HEK293 (cell line): ENCODE measurements around the gene DNMT3B.

Experiments
- CTCF ChIA-PET: fragments of 350-600 bp; formaldehyde crosslinking; extraction: SDS; loops from one replicate; lab custom pipeline; 2021; ENCODE audit warnings: antibody characterized with exemption; lab: Yijun Ruan, JAX
- POLR2A ChIA-PET: fragments of 300-600 bp; formaldehyde crosslinking; extraction: SDS; loops from one replicate; lab custom pipeline; 2020; ENCODE audit warnings: antibody characterized with exemption, inconsistent platforms; lab: Yijun Ruan, JAX
- H3K27ac ChIP-seq: fragments of 200-500 bp; sonication (Bioruptor generic); 2 replicates; pipeline ENCODE4 v1.5.1; 2014; ENCODE audit warnings: low read depth, low read length, control low read depth, inconsistent platforms; ENCODE audit errors: extremely low read depth
- H3K36me3 ChIP-seq, 2 experiments: fragments of 200-500 bp in 1 of 2; sonication (Bioruptor generic) in 1 of 2; 1 replicate in 1 of 2; 2 replicates in 1 of 2; pipeline ENCODE4 v1.5.1; 2014 to 2017; ENCODE audit warnings: inconsistent platforms in 2 of 2, low read length in 2 of 2; ENCODE audit not compliant: control insufficient read depth in 2 of 2, insufficient read depth in 1 of 2
- H3K4me1 ChIP-seq: fragments of 200-500 bp; sonication (Bioruptor generic); 2 replicates; pipeline ENCODE4 v1.5.1; 2014; ENCODE audit warnings: mild to moderate bottlenecking, low read length, inconsistent platforms; ENCODE audit not compliant: control insufficient read depth, insufficient read depth
- H3K4me3 ChIP-seq: 2 replicates; pipeline ENCODE4 v1.5.1; 2011; ENCODE audit warnings: low read depth, mild to moderate bottlenecking, control low read depth, low read length, moderate library complexity
- H3K9me3 ChIP-seq: fragments of 200-500 bp; sonication (Bioruptor generic); 2 replicates; pipeline ENCODE4 v1.5.1; 2014; ENCODE audit warnings: low read depth, low read length, inconsistent platforms; ENCODE audit not compliant: control insufficient read depth, insufficient read depth
- SETDB1 ChIP-seq: IDR thresholded peaks from one replicate; pipeline ENCODE4 v1.6.1; 2017; ENCODE audit warnings: mild to moderate bottlenecking, low read length, moderate library complexity, mixed read lengths; ENCODE audit not compliant: insufficient read length
- YY2 ChIP-seq: fragments of 450-650 bp; formaldehyde crosslinking; IDR thresholded peaks from 2 replicates; pipeline ENCODE4 v1.5.1; 2016; ENCODE audit warnings: missing biosample characterization, missing genetic modification characterization
- ZNF112 ChIP-seq: fragments of 450-650 bp; formaldehyde crosslinking; IDR thresholded peaks from 2 replicates; pipeline ENCODE4 v1.5.0; 2017; ENCODE audit warnings: missing biosample characterization, missing genetic modification characterization
- ZNF121 ChIP-seq: fragments of 450-650 bp; formaldehyde crosslinking; IDR thresholded peaks from 2 replicates; pipeline ENCODE4 v1.5.1; 2016; ENCODE audit warnings: missing biosample characterization, missing genetic modification characterization
- ZNF132 ChIP-seq: fragments of 450-650 bp; formaldehyde crosslinking; IDR thresholded peaks from 2 replicates; pipeline ENCODE4 v1.5.1; 2017; ENCODE audit warnings: missing biosample characterization, missing genetic modification characterization, borderline replicate concordance
- ZNF133 ChIP-seq: fragments of 450-650 bp; formaldehyde crosslinking; IDR thresholded peaks from 2 replicates; pipeline ENCODE4 v1.5.1; 2016; ENCODE audit warnings: missing biosample characterization, missing genetic modification characterization
- ZNF148 ChIP-seq: fragments of 450-650 bp; formaldehyde crosslinking; IDR thresholded peaks from 2 replicates; pipeline ENCODE4 v1.5.0; 2017; ENCODE audit warnings: missing biosample characterization, missing genetic modification characterization, borderline replicate concordance
- ZNF221 ChIP-seq: fragments of 450-650 bp; formaldehyde crosslinking; IDR thresholded peaks from 2 replicates; pipeline ENCODE4 v1.5.1; 2017; ENCODE audit warnings: missing biosample characterization, missing genetic modification characterization, borderline replicate concordance
- ZNF223 ChIP-seq: fragments of 450-650 bp; formaldehyde crosslinking; IDR thresholded peaks from 2 replicates; pipeline ENCODE4 v1.5.1; 2016; ENCODE audit warnings: missing biosample characterization, missing genetic modification characterization
- ZNF274 ChIP-seq, 2 experiments: fragments of 200-500 bp in 1 of 2; fragments of 450-650 bp in 1 of 2; sonication (Bioruptor generic) in 1 of 2; formaldehyde crosslinking in 1 of 2; IDR thresholded peaks; 2 replicates each; pipeline versions ENCODE4 v1.5.1 to v1.6.1; 2014 to 2016; ENCODE audit warnings: borderline replicate concordance in 1 of 2, inconsistent platforms in 1 of 2, low read length in 1 of 2, missing biosample characterization in 1 of 2, missing genetic modification characterization in 1 of 2
- ZNF354C ChIP-seq: fragments of 450-650 bp; formaldehyde crosslinking; IDR thresholded peaks from 2 replicates; pipeline ENCODE4 v1.5.1; 2016; ENCODE audit warnings: missing biosample characterization, missing genetic modification characterization, low read depth, borderline replicate concordance
- ZNF585B ChIP-seq: fragments of 450-650 bp; formaldehyde crosslinking; IDR thresholded peaks from 2 replicates; pipeline ENCODE4 v1.5.1; 2016; ENCODE audit warnings: missing biosample characterization, missing genetic modification characterization
- ZNF658 ChIP-seq: fragments of 450-650 bp; formaldehyde crosslinking; IDR thresholded peaks from 2 replicates; pipeline ENCODE4; 2016; ENCODE audit warnings: missing biosample characterization, missing genetic modification characterization
- ZNF664 ChIP-seq: fragments of 450-650 bp; formaldehyde crosslinking; IDR thresholded peaks from 2 replicates; pipeline ENCODE4 v1.5.1; 2016; ENCODE audit warnings: missing biosample characterization, missing genetic modification characterization
- ZNF707 ChIP-seq: fragments of 450-650 bp; formaldehyde crosslinking; IDR thresholded peaks from 2 replicates; pipeline ENCODE4 v1.5.1; 2016; ENCODE audit warnings: missing biosample characterization, missing genetic modification characterization
- ZNF768 ChIP-seq: fragments of 450-650 bp; formaldehyde crosslinking; IDR thresholded peaks from 2 replicates; pipeline ENCODE4 v1.5.1; 2018; ENCODE audit warnings: missing biosample characterization, mild to moderate bottlenecking, missing genetic modification characterization
- ZNF776 ChIP-seq: fragments of 450-650 bp; formaldehyde crosslinking; IDR thresholded peaks from 2 replicates; pipeline ENCODE4 v1.5.0; 2017; ENCODE audit warnings: missing biosample characterization, missing genetic modification characterization, borderline replicate concordance
- TF ChIP-seq, protein P1 (sequence below): fragments of 450-650 bp; formaldehyde crosslinking; IDR thresholded peaks from 2 replicates; pipeline ENCODE4 v1.5.1; 2017; ENCODE audit warnings: missing biosample characterization, mild to moderate bottlenecking, missing genetic modification characterization, moderate library complexity
- TF ChIP-seq, protein P2 (sequence below): fragments of 450-650 bp; formaldehyde crosslinking; IDR thresholded peaks from 2 replicates; pipeline ENCODE4 v1.5.1; 2016; ENCODE audit warnings: missing biosample characterization, missing genetic modification characterization, borderline replicate concordance
- TF ChIP-seq, protein P3 (sequence below): fragments of 450-650 bp; formaldehyde crosslinking; IDR thresholded peaks from 2 replicates; pipeline ENCODE4 v1.5.1; 2016; ENCODE audit warnings: missing biosample characterization, missing genetic modification characterization

Gene DNMT3B

DNA sequence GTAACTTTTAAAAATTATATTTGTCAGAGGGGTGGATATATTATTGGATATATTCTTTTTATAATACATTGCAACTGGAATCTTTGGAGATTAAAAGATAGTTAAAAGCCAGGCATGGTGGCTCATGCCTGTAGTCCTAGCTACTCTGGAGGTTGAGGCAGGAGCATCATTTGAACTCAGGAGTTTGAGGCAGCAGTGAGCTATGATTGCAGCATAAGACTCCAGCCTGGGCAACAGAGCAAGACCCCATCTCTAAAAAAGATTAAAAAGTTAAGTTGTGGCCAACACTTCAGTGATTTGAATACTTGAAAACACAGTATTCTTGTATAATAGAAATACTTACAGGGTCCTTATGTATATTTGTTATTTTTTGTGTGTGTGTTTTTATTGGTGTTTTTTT is 72.8 kb downstream of the DNMT3B start:
- Histone ChIP-seq H3K27ac (no peak overlapping the region), H3K36me3 (peaks cover 40 to 74% of the 10 kb centered on the region in 2 experiments), H3K4me1 (no peaks in the 10 kb centered on the region; the same call in 1 of the 2 replicates), H3K4me3 (no peak overlapping the region), H3K9me3 (no peaks in the 10 kb centered on the region)
- POLR2A ChIA-PET = no interaction called here
- TF ChIP-seq ZNF121 (tag by site-specific recombination) (peak; percentile 73), ZNF133 (tag by site-specific recombination) (no peak)
- CTCF ChIA-PET = interaction anchor here (0.6 kb wide), 1 partner anchor 47 kb away, joined by 7 read pairs; no protein-coding TSS in a partner anchor

GRCh38 chr20:32837157-32837556 is 75.0 kb downstream of the DNMT3B start:
- Histone ChIP-seq H3K36me3 (peaks cover 37 to 81% of the 10 kb centered on the region in 2 experiments), H3K9me3 (no peaks in the 10 kb centered on the region), H3K27ac (no peak overlapping the region), H3K4me3 (no peak overlapping the region), H3K4me1 (no peaks in the 10 kb centered on the region)
- ChIA-PET CTCF (interaction anchor here (0.5 to 0.9 kb wide), 3 partner anchors 10 to 313 kb away, joined by 3 to 4 read pairs (median 3); no protein-coding TSS in a partner anchor), POLR2A (interaction anchor here (1.5 kb wide), 1 partner anchor 17 kb away, joined by 3 read pairs; the partner anchor contains the start of gene MAPRE1)
- TF ChIP-seq ZNF776 = no peak
- no peak for TF ChIP-seq YY2 (tag by site-specific recombination)
- no peak for TF ChIP-seq ZNF221 (tag by site-specific recombination)
- no peak for TF ChIP-seq SETDB1
- no peak for TF ChIP-seq ZNF658 (tag by site-specific recombination)
- TF ChIP-seq ZNF132 (tag by site-specific recombination) = no peak
- TF ChIP-seq ZNF148 (tag by site-specific recombination) = no peak
- TF ChIP-seq, protein P1, sequence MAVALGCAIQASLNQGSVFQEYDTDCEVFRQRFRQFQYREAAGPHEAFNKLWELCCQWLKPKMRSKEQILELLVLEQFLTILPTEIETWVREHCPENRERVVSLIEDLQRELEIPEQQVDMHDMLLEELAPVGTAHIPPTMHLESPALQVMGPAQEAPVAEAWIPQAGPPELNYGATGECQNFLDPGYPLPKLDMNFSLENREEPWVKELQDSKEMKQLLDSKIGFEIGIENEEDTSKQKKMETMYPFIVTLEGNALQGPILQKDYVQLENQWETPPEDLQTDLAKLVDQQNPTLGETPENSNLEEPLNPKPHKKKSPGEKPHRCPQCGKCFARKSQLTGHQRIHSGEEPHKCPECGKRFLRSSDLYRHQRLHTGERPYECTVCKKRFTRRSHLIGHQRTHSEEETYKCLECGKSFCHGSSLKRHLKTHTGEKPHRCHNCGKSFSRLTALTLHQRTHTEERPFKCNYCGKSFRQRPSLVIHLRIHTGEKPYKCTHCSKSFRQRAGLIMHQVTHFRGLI = no peak
- no peak for TF ChIP-seq ZNF585B
- TF ChIP-seq ZNF223 (tag by site-specific recombination) = no peak
- no peak for TF ChIP-seq ZNF274 (IDR thresholded peaks at IDR 0.05; ENCODE audit: low read length)
- no peak for TF ChIP-seq ZNF274 (tag by site-specific recombination; IDR thresholded peaks at IDR 0.05; ENCODE audit: borderline replicate concordance)
- no peak for TF ChIP-seq ZNF354C (tag by site-specific recombination)
- TF ChIP-seq ZNF112 (tag by site-specific recombination) = no peak
- TF ChIP-seq, protein P2, sequence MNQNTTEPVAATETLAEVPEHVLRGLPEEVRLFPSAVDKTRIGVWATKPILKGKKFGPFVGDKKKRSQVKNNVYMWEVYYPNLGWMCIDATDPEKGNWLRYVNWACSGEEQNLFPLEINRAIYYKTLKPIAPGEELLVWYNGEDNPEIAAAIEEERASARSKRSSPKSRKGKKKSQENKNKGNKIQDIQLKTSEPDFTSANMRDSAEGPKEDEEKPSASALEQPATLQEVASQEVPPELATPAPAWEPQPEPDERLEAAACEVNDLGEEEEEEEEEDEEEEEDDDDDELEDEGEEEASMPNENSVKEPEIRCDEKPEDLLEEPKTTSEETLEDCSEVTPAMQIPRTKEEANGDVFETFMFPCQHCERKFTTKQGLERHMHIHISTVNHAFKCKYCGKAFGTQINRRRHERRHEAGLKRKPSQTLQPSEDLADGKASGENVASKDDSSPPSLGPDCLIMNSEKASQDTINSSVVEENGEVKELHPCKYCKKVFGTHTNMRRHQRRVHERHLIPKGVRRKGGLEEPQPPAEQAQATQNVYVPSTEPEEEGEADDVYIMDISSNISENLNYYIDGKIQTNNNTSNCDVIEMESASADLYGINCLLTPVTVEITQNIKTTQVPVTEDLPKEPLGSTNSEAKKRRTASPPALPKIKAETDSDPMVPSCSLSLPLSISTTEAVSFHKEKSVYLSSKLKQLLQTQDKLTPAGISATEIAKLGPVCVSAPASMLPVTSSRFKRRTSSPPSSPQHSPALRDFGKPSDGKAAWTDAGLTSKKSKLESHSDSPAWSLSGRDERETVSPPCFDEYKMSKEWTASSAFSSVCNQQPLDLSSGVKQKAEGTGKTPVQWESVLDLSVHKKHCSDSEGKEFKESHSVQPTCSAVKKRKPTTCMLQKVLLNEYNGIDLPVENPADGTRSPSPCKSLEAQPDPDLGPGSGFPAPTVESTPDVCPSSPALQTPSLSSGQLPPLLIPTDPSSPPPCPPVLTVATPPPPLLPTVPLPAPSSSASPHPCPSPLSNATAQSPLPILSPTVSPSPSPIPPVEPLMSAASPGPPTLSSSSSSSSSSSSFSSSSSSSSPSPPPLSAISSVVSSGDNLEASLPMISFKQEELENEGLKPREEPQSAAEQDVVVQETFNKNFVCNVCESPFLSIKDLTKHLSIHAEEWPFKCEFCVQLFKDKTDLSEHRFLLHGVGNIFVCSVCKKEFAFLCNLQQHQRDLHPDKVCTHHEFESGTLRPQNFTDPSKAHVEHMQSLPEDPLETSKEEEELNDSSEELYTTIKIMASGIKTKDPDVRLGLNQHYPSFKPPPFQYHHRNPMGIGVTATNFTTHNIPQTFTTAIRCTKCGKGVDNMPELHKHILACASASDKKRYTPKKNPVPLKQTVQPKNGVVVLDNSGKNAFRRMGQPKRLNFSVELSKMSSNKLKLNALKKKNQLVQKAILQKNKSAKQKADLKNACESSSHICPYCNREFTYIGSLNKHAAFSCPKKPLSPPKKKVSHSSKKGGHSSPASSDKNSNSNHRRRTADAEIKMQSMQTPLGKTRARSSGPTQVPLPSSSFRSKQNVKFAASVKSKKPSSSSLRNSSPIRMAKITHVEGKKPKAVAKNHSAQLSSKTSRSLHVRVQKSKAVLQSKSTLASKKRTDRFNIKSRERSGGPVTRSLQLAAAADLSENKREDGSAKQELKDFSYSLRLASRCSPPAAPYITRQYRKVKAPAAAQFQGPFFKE = no peak
- TF ChIP-seq ZNF768 (tag by site-specific recombination) = no peak
- no peak for TF ChIP-seq ZNF707 (tag by site-specific recombination)
- TF ChIP-seq, protein P3, sequence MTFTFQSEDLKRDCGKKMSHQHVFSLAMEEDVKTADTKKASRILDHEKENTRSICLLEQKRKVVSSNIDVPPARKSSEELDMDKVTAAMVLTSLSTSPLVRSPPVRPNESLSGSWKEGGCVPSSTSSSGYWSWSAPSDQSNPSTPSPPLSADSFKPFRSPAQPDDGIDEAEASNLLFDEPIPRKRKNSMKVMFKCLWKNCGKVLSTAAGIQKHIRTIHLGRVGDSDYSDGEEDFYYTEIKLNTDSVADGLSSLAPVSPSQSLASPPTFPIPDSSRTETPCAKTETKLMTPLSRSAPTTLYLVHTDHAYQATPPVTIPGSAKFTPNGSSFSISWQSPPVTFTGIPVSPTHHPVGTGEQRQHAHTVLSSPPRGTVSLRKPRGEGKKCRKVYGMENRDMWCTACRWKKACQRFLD (tag by site-specific recombination) = no peak
- no peak for TF ChIP-seq ZNF664
